ENCODE data around the gene SEZ6. TPM values are rescaled to one million over a fixed set of nuclear protein-coding genes. Genes with fewer than 3 reads are reported as not detected.

The SEZ6 gene
- total and polyA plus RNA-seq, 10 of the 15 experiments (the other 5 are each of a cell fraction or from before 2014, with no cell fraction given), result 0.05 to 0.87 (median 0.17) TPM; not detected in 4

GRCh38 chr17:28928061-28928460 is 77.8 kb downstream of the SEZ6 start (continued):
- TF ChIP-seq CTCF (IDR thresholded peaks at IDR 0.05 in 2 of 3, conservative IDR thresholded peaks at IDR 0.05 in 1 of 3; ENCODE audit: control insufficient read depth in 2 of 3, extremely low read depth in 1 of 3, insufficient read depth in 1 of 3, low read depth in 3 of 3, low read length in 3 of 3) (no peak), BMI1 (IDR thresholded peaks at IDR 0.05; ENCODE audit: borderline replicate concordance) (no peak), ZZZ3 (IDR thresholded peaks at IDR 0.05; ENCODE audit: control insufficient read depth, insufficient read length, low read depth) (no peak)

GRCh38 chr17:28926786-28927185 is 79.0 kb downstream of the SEZ6 start:
- DNase-seq (ENCODE audit: low read depth, low spot score), result no peak
- WGBS (ENCODE audit: insufficient coverage, insufficient replicate concordance, low lambda C conversion rate, missing lambda C conversion rate), result 97% methylated on average over 4 of the region's 4 CpGs
- no TSS peak for BruUV-seq (replicated peaks)
- peaks cover 8% of the 10 kb centered on the region; the same call in 2 of the 3 replicates for H3K9me3 ChIP-seq (replicated peaks; ENCODE audit: control insufficient read depth, insufficient read depth, low read length)
- ChIA-PET POLR2A (interaction anchor here (0.8 to 2.6 kb wide), 5 partner anchors 17 to 32 kb away, joined by 3 to 7 read pairs (median 5); partner anchors contain the start of genes DHRS13 and PHF12), CTCF (interaction anchor here (1.0 to 3.3 kb wide), 8 partner anchors 10 to 200 kb away, joined by 4 to 21 read pairs (median 6); partner anchors contain the start of gene TLCD1), SMC1A (ENCODE audit: uncharacterized antibody, unreplicated experiment) (interaction anchor here (0.7 to 7.3 kb wide), 10 partner anchors 8 to 200 kb away, joined by 3 to 34 read pairs (median 4); no protein-coding TSS in a partner anchor), RAD21 (ENCODE audit: unreplicated experiment) (interaction anchor here (1.8 to 2.5 kb wide), 2 partner anchors 11 to 18 kb away, joined by 6 read pairs; no protein-coding TSS in a partner anchor)
- H3K36me3 ChIP-seq (ENCODE audit: control insufficient read depth in 2 of 2, insufficient read depth in 2 of 2, low read length in 1 of 2), result peaks cover 13 to 31% of the 10 kb centered on the region in 2 experiments
- intact Hi-C loops (cut with micrococcal nuclease; ENCODE audit: unreplicated experiment) (no loop called here), in situ Hi-C loops (cut with MboI) (no loop called here)
- no peak for TF ChIP-seq NFYB (IDR thresholded peaks at IDR 0.05; ENCODE audit: insufficient read depth, low read depth, low read length)
- no peak for TF ChIP-seq POLR2AphosphoS5 (IDR thresholded peaks at IDR 0.05; ENCODE audit: low read length)
- TF ChIP-seq CBX5 (IDR thresholded peaks at IDR 0.05; ENCODE audit: low read depth), result no peak
- no peak for TF ChIP-seq JUNB (IDR thresholded peaks at IDR 0.05)
- H3K9ac ChIP-seq (ENCODE audit: control insufficient read depth, insufficient read depth, low read length), result no peak overlapping the region
- H3K4me2 ChIP-seq (ENCODE audit: control insufficient read depth, insufficient read depth), result no peak overlapping the region
- no peak for ATAC-seq
- H2AFZ ChIP-seq (ENCODE audit: control insufficient read depth, low read depth, low read length), result no peak overlapping the region
- FAIRE-seq, result no peak
- peaks cover 20% of the 10 kb centered on the region for H3K79me2 ChIP-seq (ENCODE audit: control insufficient read depth, insufficient read depth, low read length)
- H3K27me3 ChIP-seq (replicated peaks in 1 of 2; ENCODE audit: control insufficient read depth in 2 of 2, insufficient read depth in 2 of 2, low read length in 1 of 2), result no peaks in the 10 kb centered on the region
- 0 out of 2 replicates have a peak, but pooled peaks cover 3% of the 10 kb centered on the region for H4K20me1 ChIP-seq (ENCODE audit: control insufficient read depth, insufficient read depth)
- H3K4me1 ChIP-seq (ENCODE audit: control insufficient read depth, insufficient read depth, low read length), result peaks cover 12% of the 10 kb centered on the region
- no peak overlapping the region for H3K4me3 ChIP-seq
- H3K27ac ChIP-seq (ENCODE audit: control insufficient read depth, insufficient read depth), result 0 out of 2 replicates have a peak overlapping the region, but pooled peaks have one; percentile 32

All from GM12878 (cell line).